Astrocyte of the spinal cord (primary cell): ENCODE data around the gene KCTD16.

Experiments used
- DNase-seq: peaks from one replicate; pipeline ENCODE4 v3.0.0; 2011; ENCODE audit warnings: low read depth, low spot score
- H3K4me3 ChIP-seq: 2 replicates; pipeline ENCODE4 v1.5.1; 2011; ENCODE audit warnings: low read depth, mild to moderate bottlenecking, low read length, moderate library complexity
- in situ Hi-C: cut with HindIII; loops from 2 replicates; pipeline ENCODE4 v1.10.0; 2017; ENCODE audit warnings: low sequenced_read_pairs
- TF ChIP-seq, protein P1 (sequence below): IDR thresholded peaks from 2 replicates; pipeline ENCODE4 v1.5.1; 2012; ENCODE audit warnings: low read depth, mild to moderate bottlenecking, low read length, inconsistent platforms

KCTD16 gene

DNA sequence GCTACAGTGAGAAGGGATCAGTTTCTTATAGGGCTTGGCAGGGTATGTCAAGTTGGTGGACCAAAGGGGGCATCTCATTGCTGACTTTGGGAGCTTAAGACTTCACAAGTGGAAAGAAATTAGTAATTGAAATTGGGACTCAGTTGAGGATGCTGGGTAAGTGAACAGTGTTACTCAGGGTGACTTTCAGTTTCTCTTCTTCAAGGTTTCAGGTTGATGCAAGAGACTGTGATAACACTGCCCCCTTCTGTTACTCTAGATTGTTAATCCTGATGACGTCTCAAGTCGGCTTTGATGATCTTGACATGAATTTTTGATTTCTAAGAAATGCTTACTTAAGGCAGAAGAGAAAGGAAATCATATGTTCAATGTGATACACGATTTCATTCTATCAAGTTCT, 21.3 kb downstream of the KCTD16 start:
- no peak overlapping the region for H3K4me3 ChIP-seq
- in situ Hi-C loops = no loop called here
- DNase-seq = peak; percentile 79
- TF ChIP-seq, protein P1, sequence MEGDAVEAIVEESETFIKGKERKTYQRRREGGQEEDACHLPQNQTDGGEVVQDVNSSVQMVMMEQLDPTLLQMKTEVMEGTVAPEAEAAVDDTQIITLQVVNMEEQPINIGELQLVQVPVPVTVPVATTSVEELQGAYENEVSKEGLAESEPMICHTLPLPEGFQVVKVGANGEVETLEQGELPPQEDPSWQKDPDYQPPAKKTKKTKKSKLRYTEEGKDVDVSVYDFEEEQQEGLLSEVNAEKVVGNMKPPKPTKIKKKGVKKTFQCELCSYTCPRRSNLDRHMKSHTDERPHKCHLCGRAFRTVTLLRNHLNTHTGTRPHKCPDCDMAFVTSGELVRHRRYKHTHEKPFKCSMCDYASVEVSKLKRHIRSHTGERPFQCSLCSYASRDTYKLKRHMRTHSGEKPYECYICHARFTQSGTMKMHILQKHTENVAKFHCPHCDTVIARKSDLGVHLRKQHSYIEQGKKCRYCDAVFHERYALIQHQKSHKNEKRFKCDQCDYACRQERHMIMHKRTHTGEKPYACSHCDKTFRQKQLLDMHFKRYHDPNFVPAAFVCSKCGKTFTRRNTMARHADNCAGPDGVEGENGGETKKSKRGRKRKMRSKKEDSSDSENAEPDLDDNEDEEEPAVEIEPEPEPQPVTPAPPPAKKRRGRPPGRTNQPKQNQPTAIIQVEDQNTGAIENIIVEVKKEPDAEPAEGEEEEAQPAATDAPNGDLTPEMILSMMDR = peak; percentile 51

DNA sequence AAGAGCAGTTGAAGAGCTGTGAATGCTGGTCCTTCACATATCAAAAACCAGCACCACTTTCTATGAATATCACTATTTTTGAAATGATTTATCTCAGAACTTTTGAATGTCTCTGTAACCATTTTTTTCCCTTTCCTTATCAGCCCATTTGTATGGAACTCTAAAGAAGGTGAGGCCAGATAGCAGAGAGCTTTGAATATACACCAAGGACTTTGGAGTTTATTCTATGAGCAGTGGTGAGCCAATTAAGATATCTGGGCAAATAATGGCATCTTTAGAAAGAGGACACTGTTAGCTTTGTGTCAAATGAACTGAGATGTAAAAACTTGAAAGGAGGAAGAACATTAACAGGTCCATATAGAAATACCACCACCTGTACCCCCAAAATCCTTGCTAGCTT, 22.0 kb downstream of the KCTD16 start:
- H3K4me3 ChIP-seq = no peak overlapping the region
- DNase-seq = no peak
- in situ Hi-C loops = no loop called here
- TF ChIP-seq, protein P1 = no peak

DNA sequence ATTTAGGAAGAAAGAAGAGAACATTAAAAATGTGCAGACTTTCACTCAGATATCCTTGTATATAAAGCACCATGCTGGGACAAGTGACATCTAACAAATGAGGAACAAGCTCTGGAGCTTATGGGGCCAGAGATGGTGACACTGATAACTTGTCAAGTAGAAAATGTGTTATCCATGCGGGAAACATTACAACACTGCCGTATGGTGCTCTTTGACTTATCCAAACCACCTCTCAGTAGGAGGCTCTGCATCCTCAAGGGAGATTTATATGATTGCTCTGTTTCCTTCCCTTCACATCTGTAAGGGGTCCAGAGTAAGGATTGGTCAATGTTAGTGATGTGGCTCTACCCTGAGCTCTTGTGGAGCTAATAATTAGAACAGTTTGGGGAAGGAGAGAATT, 23.5 kb downstream of the KCTD16 start:
- no peak overlapping the region for H3K4me3 ChIP-seq
- TF ChIP-seq, protein P1 = no peak
- in situ Hi-C loops = no loop called here
- DNase-seq = no peak

DNA sequence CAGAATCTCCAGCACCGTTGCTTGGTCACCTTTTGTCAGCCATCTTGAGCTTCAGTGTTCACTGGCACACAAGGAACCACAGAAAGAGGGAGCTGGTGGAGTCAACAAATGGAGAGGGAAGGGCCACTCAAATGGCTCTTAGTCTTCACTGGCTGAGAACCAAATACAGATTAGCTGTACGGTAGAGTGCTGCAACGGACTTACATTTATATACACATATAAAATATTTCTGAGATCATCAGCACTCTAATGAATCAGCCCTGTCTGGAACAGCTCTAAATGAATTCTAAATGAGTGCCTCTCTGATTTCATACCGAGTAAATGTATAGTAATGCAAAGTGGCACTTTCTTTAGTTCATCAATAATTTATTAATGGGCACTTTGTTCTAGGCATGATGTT, 24.8 kb downstream of the KCTD16 start:
- DNase-seq = no peak
- TF ChIP-seq, protein P1 = no peak
- no peak overlapping the region for H3K4me3 ChIP-seq
- in situ Hi-C loops = no loop called here

DNA sequence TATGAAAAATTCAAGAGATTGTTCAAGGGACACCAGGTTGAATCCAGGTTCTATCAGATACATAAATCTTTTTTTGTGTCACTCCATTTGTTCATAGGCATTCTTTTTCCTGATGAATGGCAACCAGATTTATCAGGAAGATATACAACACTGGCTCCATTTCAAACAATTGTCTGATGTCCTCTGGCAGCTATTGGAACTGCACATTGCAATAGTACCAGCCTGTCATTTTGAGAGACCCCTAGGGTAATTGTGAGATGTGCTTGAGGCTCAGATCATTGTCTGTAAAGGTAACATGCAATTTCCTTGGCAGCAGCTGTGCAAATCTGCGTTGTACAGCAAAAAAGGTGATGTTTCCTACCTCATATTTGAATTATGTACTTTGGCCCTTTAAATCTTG, 25.9 kb downstream of the KCTD16 start:
- in situ Hi-C loops = no loop called here
- no peak for DNase-seq
- H3K4me3 ChIP-seq = no peak overlapping the region
- TF ChIP-seq, protein P1 = peak; percentile 4

DNA sequence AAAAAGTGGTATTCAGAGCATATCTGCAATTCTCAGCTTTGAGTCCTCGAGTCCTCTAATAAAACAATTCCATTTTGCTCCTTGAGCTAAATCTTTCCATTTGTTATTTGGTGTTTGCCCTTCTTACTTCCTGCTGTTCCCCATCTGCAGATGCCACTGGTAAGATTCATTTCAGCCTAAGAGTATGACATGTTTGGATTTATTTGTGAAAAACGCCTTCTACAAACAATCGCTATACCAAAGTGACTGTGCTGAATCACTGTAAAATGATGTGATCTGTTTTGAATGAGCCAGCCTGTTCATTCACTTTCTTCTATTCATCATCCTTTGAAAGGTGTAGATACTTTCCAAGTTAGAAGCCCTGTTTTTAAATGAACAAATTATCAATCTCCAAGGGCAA, 27.7 kb downstream of the KCTD16 start:
- in situ Hi-C loops = no loop called here
- peak; percentile 48 for DNase-seq
- no peak overlapping the region for H3K4me3 ChIP-seq
- TF ChIP-seq, protein P1 = no peak

DNA sequence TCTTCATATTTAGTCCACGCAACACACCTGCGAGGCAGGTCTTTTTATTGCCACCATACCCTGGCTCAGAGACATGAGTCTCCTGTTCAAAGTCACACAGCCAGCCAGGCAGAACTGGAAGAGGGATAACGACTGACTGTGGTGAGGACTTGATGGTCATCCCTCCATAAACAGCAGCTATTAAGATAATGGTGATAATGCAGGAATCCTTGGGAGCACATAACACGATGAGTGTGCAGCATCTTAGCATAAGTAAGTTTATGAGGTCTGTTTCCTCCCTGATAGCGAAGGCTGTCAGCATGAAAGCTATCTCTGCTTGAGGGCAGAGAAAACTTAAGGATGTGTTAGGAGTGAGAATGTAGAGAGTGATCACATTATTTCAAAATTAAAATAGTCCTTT, 30.9 kb downstream of the KCTD16 start:
- no peak overlapping the region for H3K4me3 ChIP-seq
- TF ChIP-seq, protein P1 = no peak
- no peak for DNase-seq
- in situ Hi-C loops = no loop called here
